A673 (cell line): ENCODE measurements around the gene WNT2.

Experiments used
- EZH2 ChIP-seq: fragments of 200-600 bp; sonication (generic); IDR thresholded peaks from 2 replicates; pipeline ENCODE4 v1.6.1; 2017; ENCODE audit warnings: borderline replicate concordance, low read depth, mild to moderate bottlenecking, mixed read lengths, antibody characterized with exemption, low read length; ENCODE audit not compliant: poor library complexity, severe bottlenecking
- TF ChIP-seq, protein P1 (sequence below): fragments of 300-800, 200-600 bp; sonication (generic); conservative IDR thresholded peaks from 2 replicates; pipeline ENCODE4 v1.5.1; 2017; ENCODE audit warnings: low read depth, mild to moderate bottlenecking, antibody characterized with exemption, low read length, moderate library complexity, mixed read lengths

- TF ChIP-seq, protein P1, sequence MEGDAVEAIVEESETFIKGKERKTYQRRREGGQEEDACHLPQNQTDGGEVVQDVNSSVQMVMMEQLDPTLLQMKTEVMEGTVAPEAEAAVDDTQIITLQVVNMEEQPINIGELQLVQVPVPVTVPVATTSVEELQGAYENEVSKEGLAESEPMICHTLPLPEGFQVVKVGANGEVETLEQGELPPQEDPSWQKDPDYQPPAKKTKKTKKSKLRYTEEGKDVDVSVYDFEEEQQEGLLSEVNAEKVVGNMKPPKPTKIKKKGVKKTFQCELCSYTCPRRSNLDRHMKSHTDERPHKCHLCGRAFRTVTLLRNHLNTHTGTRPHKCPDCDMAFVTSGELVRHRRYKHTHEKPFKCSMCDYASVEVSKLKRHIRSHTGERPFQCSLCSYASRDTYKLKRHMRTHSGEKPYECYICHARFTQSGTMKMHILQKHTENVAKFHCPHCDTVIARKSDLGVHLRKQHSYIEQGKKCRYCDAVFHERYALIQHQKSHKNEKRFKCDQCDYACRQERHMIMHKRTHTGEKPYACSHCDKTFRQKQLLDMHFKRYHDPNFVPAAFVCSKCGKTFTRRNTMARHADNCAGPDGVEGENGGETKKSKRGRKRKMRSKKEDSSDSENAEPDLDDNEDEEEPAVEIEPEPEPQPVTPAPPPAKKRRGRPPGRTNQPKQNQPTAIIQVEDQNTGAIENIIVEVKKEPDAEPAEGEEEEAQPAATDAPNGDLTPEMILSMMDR: no peak
- TF ChIP-seq EZH2: no peak
Measured at GRCh38 chr7:117262546-117262945, 60.3 kb downstream of the WNT2 start.
